HepG2 (cell line): ENCODE measurements around the gene MAP3K4. TPM values are rescaled to one million over a fixed set of nuclear protein-coding genes. Genes with fewer than 3 reads are reported as not detected.

Experiments
- ELF3 ChIP-seq: IDR thresholded peaks from 2 replicates; pipeline ENCODE4 v1.6.1; 2016; ENCODE audit warnings: missing genetic modification reagents, missing compliant biosample characterization
- ETV5 ChIP-seq: IDR thresholded peaks from 2 replicates; pipeline ENCODE4 v1.6.1; 2018; ENCODE audit warnings: missing biosample characterization, missing genetic modification reagents, inconsistent platforms, borderline replicate concordance
- HDAC2 ChIP-seq: sonication (generic); formaldehyde crosslinking; IDR thresholded peaks from 2 replicates; pipeline ENCODE4 v1.4.0; 2020; ENCODE audit warnings: missing genetic modification reagents
- MED1 ChIP-seq: sonication (generic); formaldehyde crosslinking; IDR thresholded peaks from 2 replicates; pipeline ENCODE4 v1.4.0; 2020; ENCODE audit warnings: missing genetic modification reagents
- RARA ChIP-seq: IDR thresholded peaks from 2 replicates; pipeline ENCODE4 v1.6.1; 2016; ENCODE audit warnings: missing genetic modification reagents, missing compliant biosample characterization
- RCOR2 ChIP-seq: IDR thresholded peaks from 2 replicates; pipeline ENCODE4 v1.6.1; 2016; ENCODE audit warnings: missing biosample characterization, missing genetic modification reagents
- SOX5 ChIP-seq: IDR thresholded peaks from 2 replicates; pipeline ENCODE4 v1.6.1; 2016; ENCODE audit warnings: borderline replicate concordance
- TARDBP ChIP-seq: sonication (generic); formaldehyde crosslinking; IDR thresholded peaks from 2 replicates; pipeline ENCODE4 v1.8.0; 2022; ENCODE audit warnings: mild to moderate bottlenecking, missing genetic modification reagents
- TMF1 ChIP-seq: sonication (generic); formaldehyde crosslinking; IDR thresholded peaks from 2 replicates; pipeline ENCODE4 v1.8.1; 2022; ENCODE audit warnings: low read depth, missing genetic modification reagents
- polyA plus RNA-seq, 8 experiments: library from polyadenylated mRNA; depleted of rRNA in 3 of 8; stranded (reverse) in 7 of 8; unstranded in 1 of 8; fragments of >200 nt; fragmentation: Illumina TruSeq in 4 of 8; extraction: Trizol in 4 of 8; gene quantifications; 2 replicates each; pipeline versions ENCODE4 v1.2.1 to v1.2.3, GENCODE V29; 2011 to 2016; ENCODE audit warnings: low read depth in 4 of 8, missing spikeins in 1 of 8, mixed read lengths in 1 of 8; ENCODE audit not compliant: insufficient read depth in 1 of 8
- total RNA-seq, 5 experiments: library from RNA; depleted of rRNA; stranded (reverse); fragments of >200 nt; fragmentation: Illumina TruSeq; extraction: Trizol; gene quantifications; 2 replicates each; pipeline ENCODE4 v1.2.3, GENCODE V29; 2016; ENCODE audit warnings: low read depth in 1 of 5
- TF ChIP-seq, protein P1 (sequence below): sonication (generic); formaldehyde crosslinking; IDR thresholded peaks from 2 replicates; pipeline ENCODE4 v1.5.1; 2020; ENCODE audit warnings: missing genetic modification reagents, mild to moderate bottlenecking, borderline replicate concordance
- TF ChIP-seq, protein P2 (sequence below): sonication (generic); formaldehyde crosslinking; IDR thresholded peaks from 2 replicates; pipeline ENCODE4 v1.8.0; 2022; ENCODE audit warnings: missing genetic modification reagents, mild to moderate bottlenecking, inconsistent platforms, borderline replicate concordance
- TF ChIP-seq, protein P3 (sequence below): sonication (generic); formaldehyde crosslinking; IDR thresholded peaks from 2 replicates; pipeline ENCODE4 v1.4.0; 2020; ENCODE audit warnings: missing genetic modification reagents
- TF ChIP-seq, protein P4 (sequence below): sonication (generic); formaldehyde crosslinking; IDR thresholded peaks from 2 replicates; pipeline ENCODE4 v1.8.0; 2022; ENCODE audit warnings: mild to moderate bottlenecking, missing genetic modification reagents, borderline replicate concordance
- TF ChIP-seq, protein P5 (sequence below): sonication (generic); formaldehyde crosslinking; IDR thresholded peaks from 2 replicates; pipeline ENCODE4 v1.5.1; 2020; ENCODE audit warnings: mild to moderate bottlenecking, missing genetic modification reagents, moderate library complexity

Gene MAP3K4
- total and polyA plus RNA-seq, 2 of the 13 experiments (the other 11 are each of a cell fraction or from before 2014, with no cell fraction given): 12.9 to 33.6 TPM

DNA sequence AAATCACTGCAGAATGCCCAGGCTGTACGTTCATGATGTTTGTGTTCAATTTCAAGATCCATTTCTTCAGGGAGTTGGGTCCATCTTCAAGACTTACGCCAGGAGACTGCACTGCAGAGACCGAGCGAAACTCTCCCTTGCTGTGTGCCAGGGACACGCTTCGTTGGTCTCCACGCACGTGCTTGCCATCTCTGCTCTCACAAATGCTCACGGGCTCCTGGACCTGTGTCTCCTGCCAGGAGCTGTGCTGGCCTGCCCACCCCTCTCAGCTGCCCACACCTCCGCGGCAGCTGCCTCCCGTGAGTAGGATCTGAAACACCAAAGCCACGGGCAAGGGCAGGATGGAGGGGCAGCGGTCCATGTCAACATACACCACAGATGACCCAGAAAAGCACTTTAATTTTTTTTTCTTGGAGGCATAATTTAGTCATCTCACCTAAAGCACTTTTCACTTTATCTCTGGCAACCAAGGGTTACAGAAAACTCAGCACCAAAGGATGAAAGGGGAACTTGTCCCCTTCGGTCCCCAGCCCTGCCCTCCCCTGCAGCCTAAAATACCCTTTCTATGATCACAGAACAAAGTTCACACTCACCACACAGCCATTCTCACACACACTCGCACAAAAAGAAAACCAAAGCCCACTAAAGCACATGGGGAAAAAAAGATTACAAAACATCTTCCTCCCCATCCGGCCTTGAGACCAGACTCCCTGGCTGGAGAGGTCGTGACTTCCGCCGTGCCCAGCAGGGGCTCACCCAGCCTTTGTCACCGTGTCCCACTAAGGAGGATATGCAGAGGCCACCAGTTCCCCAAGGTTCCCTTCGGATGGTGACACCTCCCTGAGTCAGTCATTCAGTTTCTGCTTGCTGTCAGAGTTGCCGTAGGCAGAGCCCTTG is 144.4 kb downstream of the MAP3K4 start (continued):
- TF ChIP-seq, protein P1, sequence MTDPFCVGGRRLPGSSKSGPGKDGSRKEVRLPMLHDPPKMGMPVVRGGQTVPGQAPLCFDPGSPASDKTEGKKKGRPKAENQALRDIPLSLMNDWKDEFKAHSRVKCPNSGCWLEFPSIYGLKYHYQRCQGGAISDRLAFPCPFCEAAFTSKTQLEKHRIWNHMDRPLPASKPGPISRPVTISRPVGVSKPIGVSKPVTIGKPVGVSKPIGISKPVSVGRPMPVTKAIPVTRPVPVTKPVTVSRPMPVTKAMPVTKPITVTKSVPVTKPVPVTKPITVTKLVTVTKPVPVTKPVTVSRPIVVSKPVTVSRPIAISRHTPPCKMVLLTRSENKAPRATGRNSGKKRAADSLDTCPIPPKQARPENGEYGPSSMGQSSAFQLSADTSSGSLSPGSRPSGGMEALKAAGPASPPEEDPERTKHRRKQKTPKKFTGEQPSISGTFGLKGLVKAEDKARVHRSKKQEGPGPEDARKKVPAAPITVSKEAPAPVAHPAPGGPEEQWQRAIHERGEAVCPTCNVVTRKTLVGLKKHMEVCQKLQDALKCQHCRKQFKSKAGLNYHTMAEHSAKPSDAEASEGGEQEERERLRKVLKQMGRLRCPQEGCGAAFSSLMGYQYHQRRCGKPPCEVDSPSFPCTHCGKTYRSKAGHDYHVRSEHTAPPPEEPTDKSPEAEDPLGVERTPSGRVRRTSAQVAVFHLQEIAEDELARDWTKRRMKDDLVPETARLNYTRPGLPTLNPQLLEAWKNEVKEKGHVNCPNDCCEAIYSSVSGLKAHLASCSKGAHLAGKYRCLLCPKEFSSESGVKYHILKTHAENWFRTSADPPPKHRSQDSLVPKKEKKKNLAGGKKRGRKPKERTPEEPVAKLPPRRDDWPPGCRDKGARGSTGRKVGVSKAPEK (CRISPR knock-in tag): 0 out of 2 replicates have a peak, but pooled peaks have one; percentile 65
- TF ChIP-seq HDAC2 (CRISPR knock-in tag): 0 out of 2 replicates have a peak, but pooled peaks have one; percentile 18
- TF ChIP-seq ETV5: peak; percentile 49; the same call in 1 of the 2 replicates
- 0 out of 2 replicates have a peak, but pooled peaks have one; percentile 29 for TF ChIP-seq TMF1 (CRISPR knock-in tag)
- TF ChIP-seq, protein P2, sequence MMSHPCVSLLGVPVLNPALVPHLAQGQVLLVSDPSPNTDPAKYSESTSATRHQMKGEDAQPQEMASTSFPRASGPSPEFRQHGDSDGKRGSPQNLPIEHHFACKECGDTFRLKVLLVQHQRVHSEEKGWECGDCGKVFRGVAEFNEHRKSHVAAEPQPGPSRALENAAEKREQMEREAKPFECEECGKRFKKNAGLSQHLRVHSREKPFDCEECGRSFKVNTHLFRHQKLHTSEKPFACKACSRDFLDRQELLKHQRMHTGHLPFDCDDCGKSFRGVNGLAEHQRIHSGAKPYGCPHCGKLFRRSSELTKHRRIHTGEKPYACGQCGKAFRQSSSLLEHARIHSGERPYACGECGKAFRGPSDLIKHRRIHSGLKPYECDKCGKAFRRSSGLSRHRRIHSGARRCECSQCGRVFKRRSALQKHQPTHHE (CRISPR knock-in tag): no peak
- TF ChIP-seq, protein P3, sequence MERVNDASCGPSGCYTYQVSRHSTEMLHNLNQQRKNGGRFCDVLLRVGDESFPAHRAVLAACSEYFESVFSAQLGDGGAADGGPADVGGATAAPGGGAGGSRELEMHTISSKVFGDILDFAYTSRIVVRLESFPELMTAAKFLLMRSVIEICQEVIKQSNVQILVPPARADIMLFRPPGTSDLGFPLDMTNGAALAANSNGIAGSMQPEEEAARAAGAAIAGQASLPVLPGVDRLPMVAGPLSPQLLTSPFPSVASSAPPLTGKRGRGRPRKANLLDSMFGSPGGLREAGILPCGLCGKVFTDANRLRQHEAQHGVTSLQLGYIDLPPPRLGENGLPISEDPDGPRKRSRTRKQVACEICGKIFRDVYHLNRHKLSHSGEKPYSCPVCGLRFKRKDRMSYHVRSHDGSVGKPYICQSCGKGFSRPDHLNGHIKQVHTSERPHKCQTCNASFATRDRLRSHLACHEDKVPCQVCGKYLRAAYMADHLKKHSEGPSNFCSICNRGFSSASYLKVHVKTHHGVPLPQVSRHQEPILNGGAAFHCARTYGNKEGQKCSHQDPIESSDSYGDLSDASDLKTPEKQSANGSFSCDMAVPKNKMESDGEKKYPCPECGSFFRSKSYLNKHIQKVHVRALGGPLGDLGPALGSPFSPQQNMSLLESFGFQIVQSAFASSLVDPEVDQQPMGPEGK (CRISPR knock-in tag): peak; percentile 62
- TF ChIP-seq, protein P4, sequence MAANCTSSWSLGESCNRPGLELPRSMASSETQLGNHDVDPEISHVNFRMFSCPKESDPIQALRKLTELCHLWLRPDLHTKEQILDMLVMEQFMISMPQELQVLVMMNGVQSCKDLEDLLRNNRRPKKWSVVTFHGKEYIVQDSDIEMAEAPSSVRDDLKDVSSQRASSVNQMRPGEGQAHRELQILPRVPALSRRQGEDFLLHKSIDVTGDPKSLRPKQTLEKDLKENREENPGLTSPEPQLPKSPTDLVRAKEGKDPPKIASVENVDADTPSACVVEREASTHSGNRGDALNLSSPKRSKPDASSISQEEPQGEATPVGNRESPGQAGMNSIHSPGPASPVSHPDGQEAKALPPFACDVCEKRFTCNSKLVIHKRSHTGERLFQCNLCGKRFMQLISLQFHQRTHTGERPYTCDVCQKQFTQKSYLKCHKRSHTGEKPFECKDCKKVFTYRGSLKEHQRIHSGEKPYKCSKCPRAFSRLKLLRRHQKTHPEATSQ (CRISPR knock-in tag): peak; percentile 23; the same call in 1 of the 2 replicates
- TF ChIP-seq RARA (CRISPR knock-in tag): peak; percentile 43; the same call in 1 of the 2 replicates
- TF ChIP-seq RCOR2 (CRISPR knock-in tag): 0 out of 2 replicates have a peak, but pooled peaks have one; percentile 40
- 0 out of 2 replicates have a peak, but pooled peaks have one; percentile 25 for TF ChIP-seq ELF3 (CRISPR knock-in tag)
- TF ChIP-seq MED1 (CRISPR knock-in tag): peak; percentile 36; the same call in 1 of the 2 replicates
- peak; percentile 36; the same call in 1 of the 2 replicates for TF ChIP-seq SOX5 (CRISPR knock-in tag)
- TF ChIP-seq TARDBP (CRISPR knock-in tag): peak; percentile 50; the same call in 1 of the 2 replicates
- TF ChIP-seq, protein P5, sequence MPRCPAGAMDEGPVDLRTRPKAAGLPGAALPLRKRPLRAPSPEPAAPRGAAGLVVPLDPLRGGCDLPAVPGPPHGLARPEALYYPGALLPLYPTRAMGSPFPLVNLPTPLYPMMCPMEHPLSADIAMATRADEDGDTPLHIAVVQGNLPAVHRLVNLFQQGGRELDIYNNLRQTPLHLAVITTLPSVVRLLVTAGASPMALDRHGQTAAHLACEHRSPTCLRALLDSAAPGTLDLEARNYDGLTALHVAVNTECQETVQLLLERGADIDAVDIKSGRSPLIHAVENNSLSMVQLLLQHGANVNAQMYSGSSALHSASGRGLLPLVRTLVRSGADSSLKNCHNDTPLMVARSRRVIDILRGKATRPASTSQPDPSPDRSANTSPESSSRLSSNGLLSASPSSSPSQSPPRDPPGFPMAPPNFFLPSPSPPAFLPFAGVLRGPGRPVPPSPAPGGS (CRISPR knock-in tag): peak; percentile 56; the same call in 1 of the 2 replicates
